NCI-H526 treated with DMSO at 0.1 percent for 48 hours (cell line): Measurements from ENCODE around the gene ROMO1.
"Not testable (repeated sequence)": the region's sequence is repeated elsewhere in the genome, so short reads cannot be mapped to it uniquely, and the experiment has no call there.

Source experiments
- DNase-seq: peaks from one replicate; lab custom pipeline; 2025; lab: John Stamatoyannopoulos, UW

ROMO1 gene

GRCh38 chr20:35710884-35711587, 11.8 kb downstream of the ROMO1 start:
- DNase-seq, result no peak

DNA sequence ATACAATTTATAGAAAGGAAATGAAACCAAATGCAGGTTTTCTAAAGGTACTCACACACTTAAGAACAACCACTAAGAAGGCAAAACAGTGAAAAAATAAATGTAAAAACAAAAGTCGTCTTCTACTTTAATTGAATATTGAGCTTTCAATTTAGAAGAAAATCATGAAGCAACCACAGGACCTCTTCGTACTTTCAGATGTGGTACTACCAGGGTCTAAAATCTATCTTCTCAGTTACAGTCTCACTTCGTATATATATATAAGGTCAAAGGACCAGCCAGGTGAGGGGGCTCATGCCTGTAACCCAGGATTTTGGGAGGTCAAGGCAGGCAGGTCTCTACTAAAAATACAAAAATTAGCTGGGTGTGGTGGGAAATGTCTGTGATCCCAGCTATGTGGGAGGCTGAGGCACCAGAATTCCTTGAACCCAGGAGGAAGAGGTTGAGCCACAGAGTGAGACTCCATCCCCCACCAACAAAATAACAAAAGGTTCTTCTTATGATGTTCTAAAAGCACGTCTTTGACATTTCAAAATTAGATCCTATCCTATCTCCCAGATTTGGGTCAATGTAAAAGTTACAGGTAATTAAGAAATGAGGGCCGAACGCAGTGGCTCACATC, 12.5 kb downstream of the ROMO1 start:
- DNase-seq, result no peak

GRCh38 chr20:35713120-35713519, 13.9 kb downstream of the ROMO1 start:
- DNase-seq, result not testable (repeated sequence)

GRCh38 chr20:35714127-35714526, 14.9 kb downstream of the ROMO1 start:
- DNase-seq, result no peak

GRCh38 chr20:35715652-35716051, 16.4 kb downstream of the ROMO1 start:
- no peak for DNase-seq

GRCh38 chr20:35716330-35716729, 17.1 kb downstream of the ROMO1 start:
- no peak for DNase-seq

- not testable (repeated sequence) for DNase-seq
Measured at GRCh38 chr20:35718321-35718720, 19.1 kb downstream of the ROMO1 start.

- DNase-seq, result no peak
Measured at GRCh38 chr20:35718972-35719635, 19.9 kb downstream of the ROMO1 start.

GRCh38 chr20:35719717-35720116, 20.5 kb downstream of the ROMO1 start:
- DNase-seq, result no peak

GRCh38 chr20:35720165-35721123, 21.2 kb downstream of the ROMO1 start:
- DNase-seq, result no peak

- DNase-seq, result no peak
Measured at GRCh38 chr20:35721219-35721618, 22.0 kb downstream of the ROMO1 start.

- no peak for DNase-seq
Measured at GRCh38 chr20:35721621-35722020, 22.4 kb downstream of the ROMO1 start.

DNA sequence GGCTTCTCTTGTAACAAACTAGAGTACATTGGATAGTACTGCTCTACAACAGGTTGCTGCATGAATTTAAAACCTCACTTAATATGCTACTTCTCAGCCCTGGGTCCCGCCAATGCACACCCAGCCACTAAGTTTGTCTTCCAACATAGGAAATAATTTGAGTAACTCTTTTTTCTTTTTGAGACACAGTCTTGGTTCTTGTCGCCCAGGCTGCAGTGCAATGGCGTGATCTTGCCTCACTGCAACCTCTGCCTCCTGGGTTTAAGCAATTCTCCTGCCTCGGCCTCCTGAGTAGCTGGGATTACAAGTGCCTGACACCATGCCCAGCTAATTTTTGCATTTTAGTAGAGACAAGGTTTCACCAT, 24.1 kb downstream of the ROMO1 start:
- not testable (repeated sequence) for DNase-seq

DNA sequence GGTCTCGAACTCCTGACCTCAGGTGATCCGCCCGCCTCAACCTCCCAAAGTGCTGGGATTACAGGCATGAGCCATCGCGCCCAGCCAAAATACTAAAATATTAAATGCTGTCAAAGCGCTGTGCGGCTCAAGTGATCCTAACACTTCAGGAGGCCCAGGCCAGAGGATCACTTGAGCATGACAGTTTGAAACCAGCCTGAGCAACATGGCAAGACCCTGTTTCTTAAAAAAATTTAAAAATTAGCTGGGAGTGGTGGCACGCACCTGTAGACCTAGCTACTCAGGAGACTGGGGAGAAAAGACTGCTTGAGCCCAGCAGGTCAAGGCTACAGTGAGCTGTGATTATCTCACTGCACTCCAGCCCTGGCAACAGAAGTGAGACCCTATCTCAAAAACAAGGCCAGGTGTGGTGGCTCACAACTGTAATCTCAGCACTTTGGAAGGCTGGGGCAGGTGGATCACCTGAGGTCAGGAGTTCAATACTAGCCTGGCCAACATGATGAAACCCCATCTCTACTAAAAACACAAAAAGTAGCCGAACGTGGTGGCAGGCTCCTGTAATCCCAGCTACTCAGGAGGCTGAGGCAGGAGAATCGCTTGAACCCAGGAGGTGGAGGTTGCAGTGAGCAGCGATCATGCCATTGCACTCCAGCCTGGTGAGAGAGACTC, 24.6 kb downstream of the ROMO1 start:
- not testable (repeated sequence) for DNase-seq

GRCh38 chr20:35724321-35725230, 25.4 kb downstream of the ROMO1 start:
- DNase-seq, result no peak

DNA sequence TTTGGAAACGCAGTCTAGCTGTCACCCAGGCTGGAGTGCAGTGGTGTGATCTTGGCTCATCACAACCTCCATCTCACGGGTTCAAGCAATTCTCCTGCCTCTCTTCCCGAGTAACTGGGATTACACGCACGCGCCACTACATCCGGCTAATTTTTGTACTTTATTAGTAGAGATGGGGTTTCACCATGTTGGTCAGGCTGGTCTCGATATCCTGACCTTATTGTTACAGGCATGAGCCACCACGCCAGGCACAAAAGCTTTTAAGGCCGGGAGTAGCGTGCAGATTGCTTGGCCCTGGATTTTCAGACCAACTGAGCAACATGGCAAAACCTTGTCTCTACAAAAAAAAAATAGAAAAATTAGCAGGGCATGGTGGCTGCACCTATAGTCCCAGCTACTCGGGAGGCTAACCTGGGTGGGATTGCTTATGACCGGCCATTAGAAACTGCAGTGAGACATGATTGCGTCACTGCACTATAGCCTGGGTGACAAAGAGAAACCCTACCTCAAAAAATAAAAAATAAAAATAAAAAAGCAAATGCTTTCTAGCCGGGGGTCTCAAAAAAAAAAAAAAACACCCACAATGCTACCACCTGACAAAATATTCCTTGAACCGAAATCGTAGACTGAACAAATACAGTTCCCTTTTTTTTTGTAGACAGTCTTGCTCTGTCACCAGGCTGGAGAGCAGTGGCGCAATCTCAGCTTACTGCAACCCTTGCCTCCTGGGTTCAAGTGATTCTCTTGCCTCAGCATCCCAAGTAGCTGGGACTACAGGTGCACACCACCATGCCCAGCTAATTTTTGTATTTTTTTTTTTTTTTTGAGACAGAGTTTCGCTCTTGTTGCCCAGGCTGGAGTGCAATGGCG, 27.9 kb downstream of the ROMO1 start:
- DNase-seq, result no peak

DNA sequence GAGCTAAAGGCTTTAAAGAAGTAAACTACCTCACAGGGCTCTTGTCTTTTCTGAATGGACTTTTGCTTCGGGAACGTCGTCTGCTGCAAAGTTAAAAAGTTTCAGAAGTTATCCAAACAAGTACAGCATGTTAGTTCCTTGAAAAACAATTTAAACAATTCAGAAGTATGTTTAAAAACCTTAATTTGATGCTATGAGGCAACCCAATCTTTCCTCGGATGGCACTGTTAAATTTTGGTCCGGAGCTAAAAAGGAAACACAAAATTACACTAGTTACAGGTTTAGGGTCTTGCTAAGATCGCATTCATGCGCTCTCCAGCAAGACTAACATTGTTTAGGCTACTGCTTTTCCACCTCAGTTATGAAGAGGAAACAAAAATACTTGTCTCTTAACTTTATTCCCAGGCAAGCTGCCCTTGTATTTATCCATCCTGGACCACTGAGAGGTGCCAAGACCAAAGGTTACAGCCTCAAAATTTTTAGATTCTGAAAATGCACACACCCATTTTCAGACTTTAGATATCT, 30.1 kb downstream of the ROMO1 start:
- DNase-seq, result no peak

DNA sequence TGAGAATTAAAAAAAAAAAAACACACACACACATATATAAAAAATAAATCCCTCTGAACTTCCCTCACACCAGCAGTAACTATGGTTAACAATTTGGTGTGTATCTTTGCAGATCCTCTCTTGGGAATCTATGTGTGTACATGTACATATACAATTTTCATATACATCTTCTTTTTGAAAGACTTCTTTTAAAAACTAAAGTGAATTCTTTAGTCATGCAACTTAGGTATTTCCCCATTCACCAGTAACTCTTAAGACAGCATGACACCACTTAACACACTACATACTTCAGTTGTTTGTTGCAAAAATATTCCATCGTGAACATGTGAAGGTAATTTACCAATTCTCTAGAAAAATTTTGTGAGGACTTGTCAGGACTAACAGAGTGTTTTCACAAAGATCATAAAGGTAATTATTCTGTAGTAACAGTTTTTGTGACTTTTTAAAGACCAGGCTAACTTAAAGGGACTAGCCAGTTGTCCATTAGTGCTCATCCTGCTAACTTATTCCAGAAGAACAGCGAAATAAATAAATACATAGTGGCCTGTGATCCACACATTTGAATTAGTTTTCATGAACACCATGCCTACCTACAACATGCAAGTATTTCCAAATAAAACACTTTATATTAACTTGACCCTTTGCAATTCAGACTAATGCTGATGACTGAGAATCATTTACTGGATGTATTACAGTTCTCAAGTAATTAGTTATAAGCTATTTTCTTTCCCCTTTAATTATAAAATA, 30.8 kb downstream of the ROMO1 start:
- DNase-seq, result no peak
